ENCODE measurements around the gene SLC23A3.

Gene SLC23A3

DNA sequence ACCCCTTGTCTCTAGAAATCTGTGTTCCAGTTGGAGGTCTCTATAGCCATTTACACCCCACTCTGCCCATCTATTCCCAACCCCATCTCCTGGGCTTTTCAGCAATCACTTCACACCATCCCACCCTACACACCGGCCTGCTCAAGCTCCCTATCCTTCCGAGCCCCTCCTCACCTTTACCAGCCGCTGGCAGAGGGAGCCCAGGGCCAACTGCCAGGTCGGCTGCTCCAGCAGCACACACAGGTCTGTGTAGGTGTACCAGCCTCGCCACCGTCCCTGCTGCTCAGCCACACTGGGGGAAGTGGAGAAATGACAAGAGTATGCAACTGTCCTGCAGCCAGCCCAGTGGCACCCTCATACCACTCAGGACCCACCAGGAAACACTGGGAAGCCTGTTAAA, 3.3 kb upstream of the SLC23A3 start:
- ATAC-seq = no peak
- TF ChIP-seq ISL1 (CRISPR knock-in tag; IDR thresholded peaks at IDR 0.05) (no peak), ZNF70 (CRISPR knock-in tag; IDR thresholded peaks at IDR 0.05) (no peak), TOX (CRISPR knock-in tag; IDR thresholded peaks at IDR 0.05; ENCODE audit: borderline replicate concordance) (no peak), ZC3H10 (CRISPR knock-in tag; IDR thresholded peaks at IDR 0.05) (no peak), OSR1 (CRISPR knock-in tag; IDR thresholded peaks at IDR 0.05) (no peak), ZFP3 (CRISPR knock-in tag; IDR thresholded peaks at IDR 0.05) (no peak), ZNF565 (CRISPR knock-in tag; conservative IDR thresholded peaks at IDR 0.05; ENCODE audit: low read depth) (no peak), ARNTL (CRISPR knock-in tag; IDR thresholded peaks at IDR 0.05; ENCODE audit: borderline replicate concordance, low read depth) (no peak), RARB (CRISPR knock-in tag; IDR thresholded peaks at IDR 0.05) (no peak)
- TF ChIP-seq, protein P1, sequence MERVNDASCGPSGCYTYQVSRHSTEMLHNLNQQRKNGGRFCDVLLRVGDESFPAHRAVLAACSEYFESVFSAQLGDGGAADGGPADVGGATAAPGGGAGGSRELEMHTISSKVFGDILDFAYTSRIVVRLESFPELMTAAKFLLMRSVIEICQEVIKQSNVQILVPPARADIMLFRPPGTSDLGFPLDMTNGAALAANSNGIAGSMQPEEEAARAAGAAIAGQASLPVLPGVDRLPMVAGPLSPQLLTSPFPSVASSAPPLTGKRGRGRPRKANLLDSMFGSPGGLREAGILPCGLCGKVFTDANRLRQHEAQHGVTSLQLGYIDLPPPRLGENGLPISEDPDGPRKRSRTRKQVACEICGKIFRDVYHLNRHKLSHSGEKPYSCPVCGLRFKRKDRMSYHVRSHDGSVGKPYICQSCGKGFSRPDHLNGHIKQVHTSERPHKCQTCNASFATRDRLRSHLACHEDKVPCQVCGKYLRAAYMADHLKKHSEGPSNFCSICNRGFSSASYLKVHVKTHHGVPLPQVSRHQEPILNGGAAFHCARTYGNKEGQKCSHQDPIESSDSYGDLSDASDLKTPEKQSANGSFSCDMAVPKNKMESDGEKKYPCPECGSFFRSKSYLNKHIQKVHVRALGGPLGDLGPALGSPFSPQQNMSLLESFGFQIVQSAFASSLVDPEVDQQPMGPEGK (CRISPR knock-in tag; IDR thresholded peaks at IDR 0.05; ENCODE audit: borderline replicate concordance) = no peak
- TF ChIP-seq, protein P2, sequence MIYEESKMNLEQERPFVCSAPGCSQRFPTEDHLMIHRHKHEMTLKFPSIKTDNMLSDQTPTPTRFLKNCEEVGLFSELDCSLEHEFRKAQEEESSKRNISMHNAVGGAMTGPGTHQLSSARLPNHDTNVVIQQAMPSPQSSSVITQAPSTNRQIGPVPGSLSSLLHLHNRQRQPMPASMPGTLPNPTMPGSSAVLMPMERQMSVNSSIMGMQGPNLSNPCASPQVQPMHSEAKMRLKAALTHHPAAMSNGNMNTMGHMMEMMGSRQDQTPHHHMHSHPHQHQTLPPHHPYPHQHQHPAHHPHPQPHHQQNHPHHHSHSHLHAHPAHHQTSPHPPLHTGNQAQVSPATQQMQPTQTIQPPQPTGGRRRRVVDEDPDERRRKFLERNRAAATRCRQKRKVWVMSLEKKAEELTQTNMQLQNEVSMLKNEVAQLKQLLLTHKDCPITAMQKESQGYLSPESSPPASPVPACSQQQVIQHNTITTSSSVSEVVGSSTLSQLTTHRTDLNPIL (CRISPR knock-in tag; IDR thresholded peaks at IDR 0.05; ENCODE audit: low read depth) = no peak

DNA sequence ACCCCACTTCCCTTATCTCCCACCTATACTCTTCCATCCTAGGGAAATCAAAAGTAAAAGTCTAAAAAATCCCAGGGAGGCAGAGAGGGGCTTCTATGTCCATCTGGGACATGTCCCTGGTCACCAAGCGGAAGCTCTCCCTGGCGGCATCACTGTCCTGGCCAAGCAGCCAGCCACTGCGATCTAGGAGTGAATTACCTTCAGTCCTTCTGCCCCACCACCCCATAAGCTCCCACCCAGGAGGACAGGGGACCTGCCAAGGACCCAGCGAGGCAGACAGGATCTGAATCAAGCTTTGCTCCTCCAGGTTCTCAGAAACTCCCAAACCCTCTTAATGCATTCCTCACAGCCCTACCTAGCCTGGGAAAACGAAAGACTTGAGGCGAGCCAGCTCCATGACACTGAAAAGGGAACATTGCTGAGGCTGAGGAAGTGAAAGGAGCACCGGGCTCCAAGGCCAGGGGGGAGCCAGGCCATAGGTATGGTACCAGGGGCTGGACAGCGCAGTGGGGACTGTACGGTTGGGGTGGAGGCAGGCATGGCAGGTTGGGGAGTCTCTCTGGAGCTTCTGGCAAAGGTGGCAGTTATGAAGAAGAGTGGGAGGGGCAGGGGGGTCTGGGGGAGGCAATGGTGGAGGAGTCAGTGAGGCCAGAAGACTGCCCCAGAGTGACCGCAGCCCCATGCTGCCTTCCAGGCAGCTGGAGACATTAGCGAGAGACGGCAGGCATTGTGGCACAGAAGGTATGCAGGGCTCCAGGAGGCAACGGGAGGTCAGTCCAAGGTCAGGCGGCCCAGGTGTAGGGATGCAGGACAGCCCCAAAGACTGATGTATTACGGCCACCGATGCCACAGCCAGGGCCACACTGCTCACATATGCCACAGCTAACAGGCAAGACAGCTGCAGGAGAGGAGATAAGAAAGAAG, 2.7 kb upstream of the SLC23A3 start:
- ATAC-seq = no peak
- TF ChIP-seq PPARA (CRISPR knock-in tag; IDR thresholded peaks at IDR 0.05; ENCODE audit: borderline replicate concordance) = no peak
- no peak for TF ChIP-seq SNAI2 (CRISPR knock-in tag; IDR thresholded peaks at IDR 0.05)
- TF ChIP-seq ZNF8 (CRISPR knock-in tag; IDR thresholded peaks at IDR 0.05) = no peak
- no peak for TF ChIP-seq ZNF70 (CRISPR knock-in tag; IDR thresholded peaks at IDR 0.05)
- TF ChIP-seq RARB (CRISPR knock-in tag; IDR thresholded peaks at IDR 0.05) = no peak
- TF ChIP-seq ZC3H10 (CRISPR knock-in tag; IDR thresholded peaks at IDR 0.05) = no peak
- TF ChIP-seq, protein P1 (CRISPR knock-in tag; IDR thresholded peaks at IDR 0.05; ENCODE audit: borderline replicate concordance) = no peak
- no peak for TF ChIP-seq TOX (CRISPR knock-in tag; IDR thresholded peaks at IDR 0.05; ENCODE audit: borderline replicate concordance)
- TF ChIP-seq CSDC2 (CRISPR knock-in tag; IDR thresholded peaks at IDR 0.05) = no peak

DNA sequence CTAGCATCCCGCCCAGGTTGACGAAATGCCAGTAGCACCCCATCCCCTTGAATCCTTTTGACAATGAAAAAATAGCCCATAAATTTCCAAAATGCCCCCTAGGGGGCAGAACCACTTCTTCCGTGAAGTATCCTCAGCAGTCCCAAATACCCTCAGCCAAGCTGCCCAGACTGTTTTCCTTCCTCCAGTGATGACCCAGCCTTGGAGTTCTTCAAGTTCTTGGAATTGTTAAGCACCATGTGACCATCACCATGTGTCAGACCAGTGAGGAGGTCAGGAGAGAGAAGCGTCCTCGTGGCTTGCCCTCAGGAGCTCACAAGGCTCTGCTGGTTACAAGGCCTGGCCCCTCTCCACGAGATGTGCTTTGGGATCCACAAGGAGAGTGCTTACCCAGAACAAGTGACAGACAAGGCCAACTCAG, 1.4 kb upstream of the SLC23A3 start:
- TF ChIP-seq, protein P2 (CRISPR knock-in tag; IDR thresholded peaks at IDR 0.05; ENCODE audit: low read depth) = no peak
- no peak for TF ChIP-seq TCF4 (CRISPR knock-in tag; IDR thresholded peaks at IDR 0.05; ENCODE audit: borderline replicate concordance)
- TF ChIP-seq TOX (CRISPR knock-in tag; IDR thresholded peaks at IDR 0.05; ENCODE audit: borderline replicate concordance) = no peak
- no peak for TF ChIP-seq ZFP3 (CRISPR knock-in tag; IDR thresholded peaks at IDR 0.05)
- no peak for TF ChIP-seq ZNF8 (CRISPR knock-in tag; IDR thresholded peaks at IDR 0.05)
- TF ChIP-seq RARB (CRISPR knock-in tag; IDR thresholded peaks at IDR 0.05) = no peak
- no peak for TF ChIP-seq ZFP30 (CRISPR knock-in tag; IDR thresholded peaks at IDR 0.05)
- no peak for TF ChIP-seq ISL1 (CRISPR knock-in tag; IDR thresholded peaks at IDR 0.05)
- no peak for TF ChIP-seq ESRRG (CRISPR knock-in tag; IDR thresholded peaks at IDR 0.05)
- TF ChIP-seq, protein P3, sequence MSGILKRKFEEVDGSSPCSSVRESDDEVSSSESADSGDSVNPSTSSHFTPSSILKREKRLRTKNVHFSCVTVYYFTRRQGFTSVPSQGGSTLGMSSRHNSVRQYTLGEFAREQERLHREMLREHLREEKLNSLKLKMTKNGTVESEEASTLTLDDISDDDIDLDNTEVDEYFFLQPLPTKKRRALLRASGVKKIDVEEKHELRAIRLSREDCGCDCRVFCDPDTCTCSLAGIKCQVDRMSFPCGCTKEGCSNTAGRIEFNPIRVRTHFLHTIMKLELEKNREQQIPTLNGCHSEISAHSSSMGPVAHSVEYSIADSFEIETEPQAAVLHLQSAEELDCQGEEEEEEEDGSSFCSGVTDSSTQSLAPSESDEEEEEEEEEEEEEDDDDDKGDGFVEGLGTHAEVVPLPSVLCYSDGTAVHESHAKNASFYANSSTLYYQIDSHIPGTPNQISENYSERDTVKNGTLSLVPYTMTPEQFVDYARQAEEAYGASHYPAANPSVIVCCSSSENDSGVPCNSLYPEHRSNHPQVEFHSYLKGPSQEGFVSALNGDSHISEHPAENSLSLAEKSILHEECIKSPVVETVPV (CRISPR knock-in tag; IDR thresholded peaks at IDR 0.05) = no peak
- ATAC-seq = peak; percentile 79
